Body of pancreas (tissue), 4 donors: ENCODE results near the gene FBXO21. TPM values are rescaled to one million over a fixed set of nuclear protein-coding genes. Genes with fewer than 3 reads are reported as not detected.
A peak's percentile ranks its signal among the peaks of the same experiment; 100 is the strongest.

Experiments
- ATAC-seq: fragments of 150-250 bp; one replicate; pipeline ENCODE4 v1.9.1; 2016
- DNase-seq, 4 donors: peaks; one replicate each; pipeline ENCODE4 v3.0.0-alpha.2; 2019
- H3K27ac ChIP-seq, 4 donors: fragments of 200-600 bp; sonication (generic); 1 replicate in 3 of 4; 2 replicates in 1 of 4; pipeline versions ENCODE4 v1.5.1 to v1.6.1; 2016 to 2019; ENCODE audit warnings: mild to moderate bottlenecking in 1 of 4, mixed read lengths in 1 of 4, moderate library complexity in 1 of 4
- H3K27me3 ChIP-seq, 2 donors: fragments of 200-600 bp; sonication (generic); one replicate each; pipeline ENCODE4 v1.6.0; 2016; ENCODE audit warnings: mild to moderate bottlenecking in 1 of 2
- H3K36me3 ChIP-seq, 2 donors: fragments of 200-600 bp; sonication (generic); replicated peaks in 1 of 2; 2 replicates each; pipeline ENCODE4 v1.5.1; 2016; ENCODE audit warnings: low read depth in 2 of 2; ENCODE audit not compliant: insufficient read depth in 1 of 2
- H3K4me1 ChIP-seq: fragments of 200-600 bp; sonication (generic); one replicate; pipeline ENCODE4 v1.6.0; 2016
- H3K4me3 ChIP-seq, 2 donors: fragments of 200-600 bp; sonication (generic); 1 replicate in 1 of 2; 2 replicates in 1 of 2; pipeline ENCODE4 v1.5.1; 2016 to 2019
- H3K9me3 ChIP-seq, 3 donors: fragments of 200-600 bp; sonication (generic); 1 replicate in 2 of 3; 2 replicates in 1 of 3; pipeline ENCODE4 v1.5.1; 2016
- CTCF ChIP-seq, 7 experiments: fragments of 450-650 bp in 4 of 7; fragments of 200-600 bp in 3 of 7; sonication (generic) in 3 of 7; IDR thresholded peaks; one replicate each; pipeline ENCODE4 v1.5.1; 2016 to 2019; ENCODE audit warnings: antibody characterized with exemption in 7 of 7
- POLR2A ChIP-seq, 3 donors: fragments of 450-650 bp; IDR thresholded peaks; one replicate each; pipeline ENCODE4 v1.6.1; 2016; ENCODE audit warnings: antibody characterized with exemption in 3 of 3, mild to moderate bottlenecking in 2 of 3
- WGBS, 2 donors: methylation state at CpG; one replicate each; pipeline ENCODE4 v1.1.5; 2017; 5-methylcytosine and 5-hydroxymethylcytosine counted together
- intact Hi-C: fragments of 100-400 bp; cut with DNase I; formaldehyde crosslinking; loops from one replicate; pipeline ENCODE4 v1.15.1; 2023
- total RNA-seq, 2 donors: library from RNA; depleted of rRNA; stranded (reverse); fragments of >200 nt; gene quantifications; one replicate each; pipeline ENCODE4 v1.1.0, GENCODE V29; 2016

Gene FBXO21
- total RNA-seq, 2 donors from 2014 or later: 43.6 to 76.5 TPM

- Histone ChIP-seq H3K36me3 (no peaks in the 10 kb centered on the region), H3K27ac (peak overlapping the region in 3 of 4 donors; percentile 7 to 86 (median 29)), H3K4me1 (peaks cover 54% of the 10 kb centered on the region), H3K9me3 (no peaks in the 10 kb centered on the region), H3K27me3 (no peaks in the 10 kb centered on the region), H3K4me3 (no peak overlapping the region)
- ATAC-seq (peak; percentile 20), DNase-seq (peak in 1 of 4 donors; percentile 49)
- WGBS, 2 donors: 29 to 52% methylated on average over 2 to 5 of the region's 5 CpGs
- intact Hi-C loops: loop anchor here (10.0 kb wide), 1 partner anchor 55 kb away; no protein-coding TSS in a partner anchor
- TF ChIP-seq POLR2A (IDR thresholded peaks at IDR 0.05) (no peak), CTCF (IDR thresholded peaks at IDR 0.05) (peak in 5 of 7 experiments; percentile 24 to 43 (median 42))
These were observed 90.0 kb downstream of the FBXO21 start for GRCh38 chr12:117100251-117100650.

- peak overlapping the region; percentile 48 to 91 (median 85) for H3K27ac ChIP-seq
- 0 to 1% methylated on average over 4 to 74 of the region's 85 CpGs for WGBS, 2 donors
- ATAC-seq: peak; percentile 72
- peak; percentile 81 to 91 (median 88) for DNase-seq
- H3K27me3 ChIP-seq: no peaks in the 10 kb centered on the region
- H3K4me1 ChIP-seq: peaks cover 64% of the 10 kb centered on the region
- H3K36me3 ChIP-seq: no peaks in the 10 kb centered on the region
- peak in 2 of 3 donors; percentile 42 to 46 for TF ChIP-seq POLR2A (IDR thresholded peaks at IDR 0.05)
- peak in 2 of 7 experiments; percentile 5 to 12 for TF ChIP-seq CTCF (IDR thresholded peaks at IDR 0.05)
- H3K9me3 ChIP-seq: no peaks in the 10 kb centered on the region
- intact Hi-C loops: no loop called here
- peak overlapping the region; percentile 73 to 93 for H3K4me3 ChIP-seq
These were observed 91.7 kb downstream of the FBXO21 start for GRCh38 chr12:117098361-117099217.

GRCh38 chr12:117098024-117098360 is 92.3 kb downstream of the FBXO21 start:
- H3K4me1 ChIP-seq: peaks cover 70% of the 10 kb centered on the region
- no peaks in the 10 kb centered on the region for H3K27me3 ChIP-seq
- no peak for TF ChIP-seq POLR2A (IDR thresholded peaks at IDR 0.05)
- no peak for TF ChIP-seq CTCF (IDR thresholded peaks at IDR 0.05)
- H3K36me3 ChIP-seq: no peaks in the 10 kb centered on the region
- peak overlapping the region; percentile 73 to 93 for H3K4me3 ChIP-seq
- H3K9me3 ChIP-seq: no peaks in the 10 kb centered on the region
- intact Hi-C loops: no loop called here
- ATAC-seq (no peak), DNase-seq (no peak)
- 0 to 14% methylated on average over 3 of the region's 3 CpGs for WGBS, 2 donors
- peak overlapping the region; percentile 48 to 91 (median 85) for H3K27ac ChIP-seq

GRCh38 chr12:117097159-117097558 is 93.1 kb downstream of the FBXO21 start:
- Histone ChIP-seq H3K4me1 (peaks cover 78% of the 10 kb centered on the region), H3K4me3 (no peak overlapping the region), H3K36me3 (no peaks in the 10 kb centered on the region), H3K9me3 (no peaks in the 10 kb centered on the region), H3K27ac (peak overlapping the region; percentile 45 to 91 (median 85)), H3K27me3 (no peaks in the 10 kb centered on the region)
- ATAC-seq: no peak
- 13 to 24% methylated on average over 8 of the region's 8 CpGs for WGBS, 2 donors
- DNase-seq: peak in 1 of 4 donors; percentile 54
- TF ChIP-seq POLR2A (IDR thresholded peaks at IDR 0.05) (no peak), CTCF (IDR thresholded peaks at IDR 0.05) (no peak)
- intact Hi-C loops: no loop called here
